ENCODE results near the gene ELL2.

DNA sequence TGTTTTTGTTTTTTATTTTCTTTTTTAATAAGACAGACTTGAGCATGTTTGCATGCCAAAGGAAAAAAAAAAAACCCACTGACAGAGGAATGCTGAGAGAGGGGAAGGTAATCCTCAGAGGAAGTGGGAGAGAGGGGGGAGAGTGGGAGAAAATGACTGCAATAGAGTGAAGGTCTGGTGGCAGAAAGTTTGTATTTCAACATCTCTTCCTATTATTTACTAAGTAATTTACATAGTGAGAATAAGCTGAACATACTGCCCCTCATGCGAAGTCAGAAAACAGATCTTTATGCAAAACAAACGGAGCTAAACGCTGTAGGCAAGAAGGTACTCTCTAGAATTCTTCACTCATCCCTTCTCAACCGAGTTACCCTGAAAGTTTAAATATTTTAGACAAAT is 45.0 kb downstream of the ELL2 start:
- TF ChIP-seq POLR2A (IDR thresholded peaks at IDR 0.05; ENCODE audit: low read depth, low read length) (no peak), POLR2AphosphoS5 (IDR thresholded peaks at IDR 0.05; ENCODE audit: low read depth, low read length) (no peak)
